Kidney tubule cell (primary cell): ENCODE measurements around the gene ACTR1A.
A peak's percentile ranks its signal among the peaks of the same experiment; 100 is the strongest.
"Not testable (repeated sequence)": the region's sequence is repeated elsewhere in the genome, so short reads cannot be mapped to it uniquely, and the experiment has no call there.

Experiments used
- DNase-seq: peaks from one replicate; pipeline ENCODE4 v3.0.0-alpha.2; 2018; ENCODE audit warnings: low spot score

The ACTR1A gene

DNA sequence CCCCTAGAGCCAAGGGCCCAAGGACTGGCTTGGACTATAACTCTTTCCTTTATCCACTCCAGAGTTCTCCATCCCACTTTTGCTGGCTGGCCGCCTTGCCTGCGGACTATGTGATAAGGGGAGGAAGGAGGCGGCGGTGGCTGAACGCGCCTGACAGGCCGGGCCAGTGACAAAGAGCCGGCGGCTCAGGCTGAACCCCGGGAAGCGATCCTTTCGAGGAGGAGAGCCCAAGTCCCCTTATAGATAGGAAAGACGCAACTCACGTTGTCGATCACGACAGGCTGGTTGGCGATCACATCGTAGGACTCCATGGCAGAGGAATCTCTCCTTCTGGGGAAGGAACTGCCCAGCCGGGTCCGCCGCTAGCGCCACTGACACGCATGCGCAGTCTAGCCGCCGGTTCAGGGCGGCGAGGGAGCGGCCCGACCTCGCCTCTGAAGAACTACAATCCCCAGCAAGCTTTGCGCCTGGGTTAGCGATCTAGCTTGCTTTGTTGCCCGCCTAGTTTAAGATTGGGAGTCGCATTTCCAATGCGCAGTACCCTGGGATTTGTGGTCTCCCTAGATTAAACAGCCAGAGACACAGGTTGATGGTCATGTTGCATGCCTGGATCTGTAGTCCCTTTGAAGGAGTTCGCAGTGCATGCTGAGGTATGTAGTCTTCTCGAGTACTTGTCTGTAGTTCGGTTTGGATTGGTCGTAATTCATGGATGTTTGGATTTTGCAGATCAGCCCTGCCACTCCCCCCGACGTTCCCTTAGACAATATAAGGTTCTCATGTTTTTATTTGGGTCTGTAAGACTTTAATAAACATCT, at the start of gene ACTR1A:
ACTR1A (minus strand) TSS at position 376 of the 815 bp plus-strand sequence; CDS start at position 311, 65 bp downstream.
- DNase-seq = peak; percentile 100

- DNase-seq = no peak
These were observed 48.2 kb upstream of the ACTR1A start for GRCh38 chr10:102550636-102551210.

DNA sequence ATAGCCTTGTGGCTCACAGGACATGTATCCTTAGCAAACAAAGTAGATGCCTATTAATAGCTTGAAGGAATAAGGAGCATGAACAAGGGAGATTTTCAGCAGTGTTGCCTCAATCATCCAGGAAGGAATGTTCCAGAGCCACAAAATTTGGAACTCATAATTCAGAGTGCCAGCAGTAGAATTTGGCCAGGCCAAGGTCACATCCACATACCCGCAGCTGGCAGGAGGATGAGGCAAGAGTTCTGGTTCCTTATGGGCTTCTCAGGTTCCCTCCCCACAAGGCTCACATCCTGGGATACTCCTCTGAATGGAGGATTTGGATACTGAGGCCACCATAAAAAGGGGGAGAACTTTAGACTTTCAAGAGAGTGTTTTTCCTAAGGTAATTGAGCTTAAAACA, 47.0 kb upstream of the ACTR1A start:
- DNase-seq = no peak

GRCh38 chr10:102546606-102547320, 44.3 kb upstream of the ACTR1A start:
- no peak for DNase-seq

GRCh38 chr10:102545997-102546396, 43.5 kb upstream of the ACTR1A start:
- DNase-seq = no peak

DNA sequence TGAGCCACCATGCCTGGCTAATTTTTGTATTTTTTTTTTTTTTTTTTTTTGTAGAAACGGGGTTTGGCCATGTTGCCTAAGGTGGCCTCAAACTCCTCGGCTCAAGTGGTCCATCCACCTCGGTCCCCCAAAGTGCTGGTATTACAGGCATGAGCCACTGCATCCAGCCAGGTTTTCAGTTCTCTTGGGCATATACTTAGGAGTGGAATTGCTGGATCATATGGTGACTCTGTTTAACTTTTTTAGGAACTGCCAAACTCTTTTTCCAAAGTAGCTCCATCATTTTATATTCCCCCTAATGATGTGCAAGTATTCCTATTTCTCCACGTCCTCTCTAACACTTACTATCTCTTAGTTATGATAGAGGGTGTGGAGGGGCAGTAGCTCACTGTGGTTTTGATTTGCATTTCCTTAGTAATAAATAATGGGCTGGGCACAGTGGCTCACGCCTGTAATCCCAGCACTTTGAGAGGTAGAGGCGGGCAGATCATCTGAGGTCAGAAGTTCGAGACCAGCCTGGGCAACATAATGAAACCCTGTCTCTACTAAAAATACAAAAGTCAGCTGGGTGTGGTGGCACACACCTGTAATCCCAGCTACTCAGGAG, 42.9 kb upstream of the ACTR1A start:
- DNase-seq = no peak

GRCh38 chr10:102542800-102543418, 40.4 kb upstream of the ACTR1A start:
- DNase-seq = peak; percentile 17

GRCh38 chr10:102540023-102540422, 37.5 kb upstream of the ACTR1A start:
- DNase-seq = peak; percentile 33

GRCh38 chr10:102538811-102539210, 36.3 kb upstream of the ACTR1A start:
- DNase-seq = no peak

GRCh38 chr10:102537948-102538347, 35.4 kb upstream of the ACTR1A start:
- no peak for DNase-seq

DNA sequence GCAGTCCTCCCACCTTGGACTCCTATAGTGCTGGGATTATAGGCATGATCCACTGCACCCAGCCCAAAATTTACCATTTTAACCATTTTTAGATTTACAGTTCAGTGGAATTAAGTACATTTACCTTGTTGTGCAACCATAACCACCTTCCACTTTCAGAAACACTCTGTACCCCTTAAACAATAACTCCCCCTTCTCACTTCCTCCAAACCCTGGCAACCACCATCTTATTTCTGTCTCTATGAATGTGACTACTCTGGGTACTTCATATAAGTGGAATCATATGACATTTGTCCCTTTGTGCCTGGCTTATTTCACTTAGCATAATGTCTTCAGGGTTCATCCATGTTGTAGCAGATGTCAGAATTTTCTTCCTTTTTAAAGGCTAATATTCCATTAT, 34.9 kb upstream of the ACTR1A start:
- DNase-seq = no peak

- no peak for DNase-seq
These were observed 33.1 kb upstream of the ACTR1A start for GRCh38 chr10:102535481-102536147.

DNA sequence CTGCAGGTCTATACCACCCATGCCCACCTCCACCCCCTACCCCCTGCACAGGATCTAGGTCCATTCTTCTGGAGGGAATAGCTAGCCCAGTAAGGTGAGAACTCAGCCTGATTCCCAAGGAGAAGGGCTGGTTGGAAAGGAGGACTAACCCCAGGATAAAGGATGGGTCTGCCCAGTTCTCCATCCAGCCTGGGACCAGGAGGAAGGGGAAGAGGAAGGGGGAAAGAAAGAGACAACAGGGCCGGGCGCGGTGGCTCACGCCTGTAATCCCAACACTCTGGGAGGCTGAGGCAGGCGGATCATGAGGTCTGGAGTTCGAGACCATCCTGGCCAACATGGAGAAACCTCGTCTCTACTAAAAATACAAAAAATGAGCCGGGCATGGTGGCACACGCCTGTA, 32.5 kb upstream of the ACTR1A start:
- DNase-seq = not testable (repeated sequence)

DNA sequence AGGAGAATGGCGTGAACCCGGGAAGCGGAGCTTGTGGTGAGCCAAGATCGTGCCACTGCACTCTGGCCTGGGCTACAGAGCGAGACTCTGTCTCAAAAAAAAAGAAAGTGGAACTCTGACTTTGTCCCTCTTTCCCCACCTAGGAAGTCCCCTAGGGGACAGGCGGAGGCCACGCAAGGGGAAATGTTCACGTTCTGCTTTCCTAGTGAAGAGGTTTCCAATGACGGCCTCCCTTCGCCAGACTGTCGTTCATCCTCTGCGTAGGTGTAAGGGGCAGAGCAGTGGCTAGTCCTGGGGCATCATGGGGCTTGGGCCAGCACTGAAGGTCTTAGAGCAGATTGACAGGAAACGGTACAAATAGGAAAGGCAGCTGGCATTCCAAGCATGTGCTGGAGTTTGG, 31.8 kb upstream of the ACTR1A start:
- no peak for DNase-seq

DNA sequence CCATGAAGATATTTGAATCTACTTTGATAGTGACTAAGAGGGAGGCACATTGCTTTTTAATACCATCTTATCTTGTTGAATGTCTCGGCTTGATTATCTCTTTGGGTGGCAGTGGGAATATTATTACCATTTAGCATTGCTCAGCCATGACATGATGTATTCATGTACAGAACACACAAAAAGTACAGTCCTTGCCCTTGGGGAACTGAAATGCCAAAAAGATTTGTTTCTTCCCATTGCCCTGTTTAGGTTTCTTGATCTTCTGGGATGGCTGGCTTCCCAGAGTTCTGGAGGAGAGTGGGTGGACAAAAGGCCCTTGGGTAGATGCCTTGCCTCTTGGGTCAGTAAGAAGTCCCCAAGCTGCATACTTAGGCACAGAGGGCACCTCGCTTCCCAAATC, 25.0 kb upstream of the ACTR1A start:
- DNase-seq = no peak

DNA sequence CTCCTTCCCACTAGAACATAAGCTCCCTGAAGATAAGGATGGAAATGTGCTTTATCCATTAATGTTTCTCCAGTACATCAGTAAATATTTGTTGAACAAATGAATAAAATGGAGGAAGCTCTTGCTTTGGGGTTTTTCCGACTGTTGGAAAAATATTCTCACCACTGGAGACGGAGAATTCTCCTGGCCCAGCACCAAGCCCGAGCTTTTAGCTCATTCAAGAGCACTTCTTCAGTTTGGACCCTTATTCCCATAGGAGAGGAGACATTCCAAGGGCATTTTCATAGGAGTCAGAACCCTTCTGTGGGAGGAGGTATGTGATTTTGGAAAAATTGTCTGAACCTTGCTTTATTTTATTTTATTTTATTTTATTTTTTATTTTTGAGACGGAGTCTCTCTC, 22.2 kb upstream of the ACTR1A start:
- DNase-seq = no peak

DNA sequence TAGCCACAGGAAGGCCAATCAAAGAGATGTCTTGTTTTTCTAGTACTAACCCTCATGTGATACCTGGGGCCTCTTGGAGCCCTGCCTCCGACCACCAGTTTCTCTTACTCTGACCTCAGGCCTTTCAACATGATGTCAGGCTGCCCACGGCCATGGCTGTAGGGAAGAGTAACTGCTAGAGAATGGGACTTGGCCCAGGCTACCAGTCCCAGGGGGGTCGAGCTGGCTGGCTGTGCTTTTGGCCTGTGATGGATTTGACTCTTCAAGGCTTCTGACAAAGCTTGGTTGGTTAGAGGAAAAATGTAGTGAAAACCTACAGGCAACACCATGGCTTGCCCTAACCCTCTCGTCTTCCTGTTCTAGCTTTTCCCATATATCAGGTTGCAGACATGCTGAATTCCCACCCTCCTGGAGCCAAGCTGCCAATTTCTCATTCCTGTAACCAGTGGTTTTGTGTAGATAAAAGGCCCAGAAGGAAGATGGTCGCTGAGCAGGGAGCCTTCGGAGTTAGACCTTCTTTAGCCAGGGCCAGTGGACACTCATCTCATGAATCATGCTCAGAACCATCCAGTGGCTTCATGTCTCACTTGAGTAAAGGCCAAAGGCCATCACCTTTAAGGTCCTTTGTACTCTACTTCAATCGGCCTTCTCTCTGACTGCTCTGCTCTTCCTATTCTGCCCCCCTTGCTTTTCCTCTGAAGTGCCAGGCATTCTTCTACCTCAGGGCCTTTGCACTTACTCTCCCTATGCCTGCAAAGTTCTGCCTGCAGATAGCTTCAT, 20.9 kb upstream of the ACTR1A start:
- peak; percentile 58 for DNase-seq

DNA sequence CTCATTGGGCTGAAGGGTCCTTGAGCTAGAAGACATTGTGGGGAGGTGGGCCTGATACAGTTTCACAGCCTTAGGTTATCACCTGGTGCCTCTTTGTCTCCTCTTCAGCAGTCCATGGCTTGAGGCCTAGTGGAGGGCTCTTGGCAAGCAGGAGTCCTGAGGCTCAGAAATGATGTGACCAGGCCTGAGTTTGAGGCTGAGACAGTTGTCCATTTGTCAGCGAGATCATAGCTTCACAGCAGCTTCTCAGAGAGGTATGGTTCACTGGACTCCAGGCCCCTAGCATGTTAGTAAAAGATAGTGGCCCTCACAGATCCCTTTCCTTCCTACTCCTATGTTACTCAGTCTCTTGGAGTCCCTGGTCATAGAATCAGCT, 20.4 kb upstream of the ACTR1A start:
- DNase-seq = no peak

DNA sequence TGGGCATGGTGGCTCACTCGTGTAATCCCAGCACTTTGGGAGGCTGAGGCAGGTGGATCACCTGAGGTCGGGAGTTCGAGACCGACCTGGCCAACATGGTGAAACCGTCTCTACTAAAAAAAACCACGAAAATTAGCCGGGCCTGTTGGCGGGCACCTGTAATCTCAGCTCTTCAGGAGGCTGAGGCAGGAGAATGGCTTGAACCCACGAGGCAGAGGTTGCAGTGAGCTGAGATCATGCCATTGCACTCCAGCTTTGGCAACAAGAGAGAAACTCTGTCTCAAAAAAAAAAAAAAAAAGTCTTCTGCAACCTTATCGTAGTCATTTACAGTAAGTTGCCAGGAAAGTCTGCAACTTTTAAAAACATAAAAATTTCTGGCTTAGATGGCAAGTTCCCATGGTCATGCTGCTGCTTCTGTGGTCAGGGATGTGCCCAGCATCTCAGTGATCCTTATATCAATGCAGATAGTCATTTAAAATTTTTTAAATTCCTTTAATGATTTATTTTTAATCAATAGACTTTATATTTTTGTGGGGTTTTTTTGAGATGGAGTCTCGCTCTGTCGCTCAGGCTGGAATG, 16.8 kb upstream of the ACTR1A start:
- DNase-seq = peak; percentile 44

DNA sequence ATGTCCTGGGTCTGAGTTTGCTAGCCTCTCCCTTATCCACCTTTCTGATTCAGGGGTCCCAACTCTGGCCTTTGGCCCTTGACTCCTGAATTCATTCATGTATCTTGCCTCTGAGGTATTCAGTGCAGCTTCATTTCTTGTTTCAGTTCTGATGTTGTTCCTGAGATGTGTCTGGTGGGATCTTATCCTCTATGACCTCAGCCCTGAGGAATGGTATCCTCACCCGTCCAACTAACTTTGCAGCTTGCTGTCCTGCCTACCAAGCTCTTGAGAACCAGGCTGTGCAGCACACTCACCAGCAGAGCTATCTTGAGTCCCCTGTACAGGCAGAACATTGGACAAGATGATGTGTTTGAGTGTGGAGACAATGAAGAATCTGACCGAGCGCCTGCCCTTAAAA, 15.0 kb upstream of the ACTR1A start:
- peak; percentile 69 for DNase-seq

DNA sequence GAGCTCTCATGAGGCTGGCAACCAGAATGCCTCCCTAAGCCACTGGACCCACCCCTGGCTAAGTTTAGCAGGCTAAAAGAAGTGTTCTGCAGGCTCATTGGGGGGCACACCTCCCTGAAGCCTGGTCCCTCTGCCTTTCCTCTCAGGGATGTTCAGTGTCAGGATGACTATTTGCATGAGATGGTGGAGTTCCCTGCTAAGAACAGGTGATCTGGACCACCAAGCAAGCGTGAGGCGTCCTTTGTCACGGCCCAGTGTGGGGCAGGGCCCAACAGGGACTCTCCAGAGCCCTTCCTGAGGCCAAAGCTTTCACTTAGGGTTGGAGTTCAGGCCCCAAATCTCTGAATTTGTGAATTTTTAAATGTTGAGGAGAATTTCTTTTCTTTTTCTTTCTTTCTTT, 13.2 kb upstream of the ACTR1A start:
- no peak for DNase-seq
